ENCODE measurements around the gene PHLDA1. TPM values are rescaled to one million over a fixed set of nuclear protein-coding genes. Genes with fewer than 3 reads are reported as not detected.

The PHLDA1 gene
- total RNA-seq, 1 donor from 2014 or later: 12.1 TPM

DNA sequence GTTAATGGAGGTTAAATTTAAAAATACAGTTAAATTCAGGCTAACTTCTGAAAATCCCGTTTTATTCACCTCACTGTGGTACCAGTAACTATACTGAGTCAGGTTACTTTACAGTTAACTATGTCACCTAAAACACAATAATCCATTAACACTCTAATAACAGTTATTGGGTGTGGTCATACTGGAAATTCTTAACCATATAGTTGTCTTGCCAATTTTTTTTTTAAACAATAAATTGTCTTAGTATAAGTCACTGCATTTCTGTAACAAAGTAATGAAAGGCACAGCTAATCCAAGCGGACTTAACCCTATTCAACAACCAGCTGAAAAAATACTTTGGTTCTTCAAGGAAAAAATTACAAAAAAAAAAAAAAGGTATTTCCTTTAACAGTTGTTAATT is 16.2 kb upstream of the PHLDA1 start:
- no peak for DNase-seq (ENCODE audit: low spot score)
- peaks cover 34% of the 10 kb centered on the region for H3K36me3 Mint-ChIP-seq (ENCODE audit: low read depth)
- H3K4me1 Mint-ChIP-seq (ENCODE audit: low read depth): peaks cover 8% of the 10 kb centered on the region
- H3K4me3 Mint-ChIP-seq (ENCODE audit: unreplicated experiment): no peak overlapping the region
- H3K9me3 Mint-ChIP-seq (ENCODE audit: low read depth): no peaks in the 10 kb centered on the region
- TF ChIP-seq, protein P1, sequence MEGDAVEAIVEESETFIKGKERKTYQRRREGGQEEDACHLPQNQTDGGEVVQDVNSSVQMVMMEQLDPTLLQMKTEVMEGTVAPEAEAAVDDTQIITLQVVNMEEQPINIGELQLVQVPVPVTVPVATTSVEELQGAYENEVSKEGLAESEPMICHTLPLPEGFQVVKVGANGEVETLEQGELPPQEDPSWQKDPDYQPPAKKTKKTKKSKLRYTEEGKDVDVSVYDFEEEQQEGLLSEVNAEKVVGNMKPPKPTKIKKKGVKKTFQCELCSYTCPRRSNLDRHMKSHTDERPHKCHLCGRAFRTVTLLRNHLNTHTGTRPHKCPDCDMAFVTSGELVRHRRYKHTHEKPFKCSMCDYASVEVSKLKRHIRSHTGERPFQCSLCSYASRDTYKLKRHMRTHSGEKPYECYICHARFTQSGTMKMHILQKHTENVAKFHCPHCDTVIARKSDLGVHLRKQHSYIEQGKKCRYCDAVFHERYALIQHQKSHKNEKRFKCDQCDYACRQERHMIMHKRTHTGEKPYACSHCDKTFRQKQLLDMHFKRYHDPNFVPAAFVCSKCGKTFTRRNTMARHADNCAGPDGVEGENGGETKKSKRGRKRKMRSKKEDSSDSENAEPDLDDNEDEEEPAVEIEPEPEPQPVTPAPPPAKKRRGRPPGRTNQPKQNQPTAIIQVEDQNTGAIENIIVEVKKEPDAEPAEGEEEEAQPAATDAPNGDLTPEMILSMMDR (IDR thresholded peaks at IDR 0.05): no peak
- H3K27me3 Mint-ChIP-seq (ENCODE audit: low read depth): no peaks in the 10 kb centered on the region
- no peak overlapping the region for H3K27ac Mint-ChIP-seq (ENCODE audit: unreplicated experiment)

DNA sequence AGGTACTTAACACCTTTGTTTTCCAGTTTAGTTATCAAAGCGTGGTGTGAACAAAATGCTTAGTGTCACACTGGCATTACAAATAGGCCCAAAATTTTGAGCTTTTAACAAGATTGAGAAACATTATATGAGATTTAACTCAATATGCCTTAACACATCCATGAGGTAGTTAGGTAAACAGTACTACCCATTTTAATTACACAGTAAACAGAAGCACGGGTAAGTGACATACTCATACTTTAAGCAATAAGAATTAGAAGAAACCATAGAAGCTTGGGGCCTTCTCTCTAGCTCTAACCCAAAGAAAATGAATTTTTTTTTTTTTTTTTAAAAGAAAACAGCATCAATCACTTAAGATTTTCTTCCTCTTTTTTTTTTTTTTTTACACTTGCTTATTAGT is 15.5 kb upstream of the PHLDA1 start:
- no peak for DNase-seq (ENCODE audit: low spot score)
- H3K27ac Mint-ChIP-seq (ENCODE audit: unreplicated experiment): no peak overlapping the region
- no peaks in the 10 kb centered on the region for H3K9me3 Mint-ChIP-seq (ENCODE audit: low read depth)
- H3K4me1 Mint-ChIP-seq (ENCODE audit: low read depth): peaks cover 8% of the 10 kb centered on the region
- H3K27me3 Mint-ChIP-seq (ENCODE audit: low read depth): no peaks in the 10 kb centered on the region
- H3K4me3 Mint-ChIP-seq (ENCODE audit: unreplicated experiment): no peak overlapping the region
- TF ChIP-seq, protein P1 (IDR thresholded peaks at IDR 0.05): no peak
- peaks cover 29% of the 10 kb centered on the region for H3K36me3 Mint-ChIP-seq (ENCODE audit: low read depth)

DNA sequence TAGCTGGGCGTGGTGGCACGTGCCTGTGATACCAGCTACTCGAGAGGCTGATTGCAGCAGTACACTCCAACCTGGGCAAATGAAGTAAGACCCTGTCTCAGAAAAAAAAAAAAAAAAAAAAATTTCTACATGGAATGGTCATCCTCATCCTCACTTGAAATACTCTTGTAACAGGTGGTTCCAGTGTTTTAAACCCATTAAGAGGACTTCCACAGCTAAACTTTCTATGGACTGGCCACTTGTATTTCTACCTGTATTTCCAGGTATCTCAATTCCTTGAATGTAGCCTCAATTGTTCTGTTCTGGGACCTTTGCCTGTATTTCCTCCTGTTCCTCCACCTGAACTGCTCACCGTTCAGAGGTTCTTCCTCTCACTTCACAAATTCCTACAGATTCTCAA is 11.8 kb upstream of the PHLDA1 start:
- no peaks in the 10 kb centered on the region for H3K27me3 Mint-ChIP-seq (ENCODE audit: low read depth)
- H3K27ac Mint-ChIP-seq (ENCODE audit: unreplicated experiment): no peak overlapping the region
- H3K4me3 Mint-ChIP-seq (ENCODE audit: unreplicated experiment): no peak overlapping the region
- peaks cover 15% of the 10 kb centered on the region for H3K36me3 Mint-ChIP-seq (ENCODE audit: low read depth)
- H3K4me1 Mint-ChIP-seq (ENCODE audit: low read depth): peaks cover 21% of the 10 kb centered on the region
- TF ChIP-seq, protein P1 (IDR thresholded peaks at IDR 0.05): no peak
- no peaks in the 10 kb centered on the region for H3K9me3 Mint-ChIP-seq (ENCODE audit: low read depth)
- no peak for DNase-seq (ENCODE audit: low spot score)

DNA sequence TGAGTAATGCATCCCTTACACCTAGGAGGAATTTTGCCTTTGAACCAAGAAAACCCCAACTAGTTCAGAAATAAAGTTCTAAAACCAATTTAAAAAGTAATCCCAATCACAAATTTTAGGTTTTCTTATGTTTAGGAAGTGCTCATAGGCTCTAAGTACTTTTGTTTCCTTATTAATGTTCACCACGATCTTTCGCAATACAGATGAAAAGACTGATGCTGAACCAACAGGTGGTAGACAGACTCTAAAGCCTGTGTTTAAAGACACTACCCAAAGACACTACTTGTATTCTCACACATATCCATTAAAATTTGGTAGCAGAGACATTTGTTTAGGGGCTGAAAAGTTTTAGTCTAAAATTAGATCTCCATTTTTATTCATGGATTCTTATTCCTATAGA is 10.6 kb upstream of the PHLDA1 start:
- Mint-ChIP-seq H3K4me3 (ENCODE audit: unreplicated experiment) (no peak overlapping the region), H3K36me3 (ENCODE audit: low read depth) (peaks cover 15% of the 10 kb centered on the region), H3K9me3 (ENCODE audit: low read depth) (no peaks in the 10 kb centered on the region), H3K27ac (ENCODE audit: unreplicated experiment) (no peak overlapping the region), H3K4me1 (ENCODE audit: low read depth) (peaks cover 32% of the 10 kb centered on the region), H3K27me3 (ENCODE audit: low read depth) (no peaks in the 10 kb centered on the region)
- TF ChIP-seq, protein P1 (IDR thresholded peaks at IDR 0.05): no peak
- DNase-seq (ENCODE audit: low spot score): no peak

DNA sequence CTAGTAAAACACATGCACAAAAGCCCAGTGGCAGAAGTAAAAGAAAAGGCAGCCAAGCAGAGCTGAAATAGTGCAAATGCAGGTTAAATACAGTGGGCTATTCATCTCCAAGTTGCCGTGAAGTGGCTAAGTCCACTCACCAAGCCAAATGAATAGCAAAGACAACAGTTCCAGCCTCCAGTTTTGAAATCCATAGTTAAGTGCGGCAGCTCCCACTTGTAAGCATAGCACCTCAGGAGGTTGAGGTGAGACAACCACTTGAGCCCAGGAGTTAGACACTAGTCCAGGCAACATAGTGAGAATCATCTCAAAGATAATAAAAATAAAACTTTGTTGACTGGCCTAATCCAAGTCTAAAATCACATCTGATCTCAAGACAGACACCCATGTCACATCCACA is 9.8 kb upstream of the PHLDA1 start:
- Mint-ChIP-seq H3K27ac (ENCODE audit: unreplicated experiment) (no peak overlapping the region), H3K27me3 (ENCODE audit: low read depth) (no peaks in the 10 kb centered on the region), H3K36me3 (ENCODE audit: low read depth) (peaks cover 10% of the 10 kb centered on the region), H3K4me1 (ENCODE audit: low read depth) (peaks cover 27% of the 10 kb centered on the region), H3K4me3 (ENCODE audit: unreplicated experiment) (no peak overlapping the region), H3K9me3 (ENCODE audit: low read depth) (no peaks in the 10 kb centered on the region)
- no peak for DNase-seq (ENCODE audit: low spot score)
- TF ChIP-seq, protein P1 (IDR thresholded peaks at IDR 0.05): no peak
